Measurements from ENCODE around the gene SH3BP5. TPM values are rescaled to one million over a fixed set of nuclear protein-coding genes. Genes with fewer than 3 reads are reported as not detected.
A peak's percentile ranks its signal among the peaks of the same experiment; 100 is the strongest.
"Not testable (repeated sequence)": the region's sequence is repeated elsewhere in the genome, so short reads cannot be mapped to it uniquely, and the experiment has no call there.

The SH3BP5 gene
- total RNA-seq, 5 donors from 2014 or later (not counting 1 experiment from before 2014, with no cell fraction given), result 25.0 to 66.7 (median 41.7) TPM

DNA sequence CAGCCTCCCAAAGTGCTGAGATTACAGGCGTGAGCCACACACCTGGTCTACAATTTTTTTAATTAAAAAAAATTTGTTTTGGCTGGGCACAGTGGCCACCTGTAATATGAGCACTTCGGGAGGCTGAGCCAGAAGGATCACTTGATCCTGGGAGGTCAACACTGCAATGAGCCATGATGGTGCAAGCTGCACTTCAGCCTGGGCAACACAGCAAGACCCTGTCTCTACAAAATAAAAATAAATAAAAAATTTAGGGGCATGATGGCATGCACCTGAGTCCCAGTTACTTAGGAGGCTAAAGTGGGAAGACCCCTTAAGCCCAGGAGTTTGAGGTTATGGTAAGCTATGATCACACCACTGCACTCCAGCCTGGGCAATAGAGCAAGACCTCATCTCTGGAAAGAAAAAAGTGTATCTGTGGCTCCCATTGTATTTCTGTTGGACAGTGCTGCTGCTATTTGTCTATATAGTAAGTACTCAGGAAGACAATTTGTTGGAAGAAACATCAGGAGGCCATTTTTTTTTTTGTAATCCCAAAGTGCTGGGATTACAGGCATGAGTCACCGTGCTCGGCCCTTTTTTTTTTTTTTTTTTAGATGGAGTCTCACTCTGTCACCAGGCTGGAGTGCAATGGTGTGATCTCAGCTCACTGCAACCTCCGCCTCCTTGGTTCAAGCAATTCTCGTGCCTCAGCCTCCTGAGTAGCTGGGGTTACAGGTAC is 27.5 kb upstream of the SH3BP5 start:
- WGBS (ENCODE audit: insufficient coverage), result 100% methylated on average over 1 of the region's 6 CpGs
- Histone ChIP-seq H3K4me1 (ENCODE audit: control insufficient read depth in 1 of 2, extremely low read depth in 1 of 2, insufficient read depth in 2 of 2, low read length in 2 of 2) (peaks cover 20 to 37% of the 10 kb centered on the region in 2 experiments), H3K9me3 (no peaks in the 10 kb centered on the region), H3K36me3 (ENCODE audit: control insufficient read depth in 2 of 2, extremely low read depth in 1 of 2, insufficient read depth in 1 of 2, low read length in 1 of 2) (no peaks in the 10 kb centered on the region), H3K27me3 (replicated peaks in 1 of 2; ENCODE audit: control insufficient read depth in 2 of 2, extremely low read depth in 1 of 2, insufficient read depth in 2 of 2, low read length in 1 of 2) (no peaks in the 10 kb centered on the region), H3K27ac (ENCODE audit: low read length) (no peak overlapping the region), H3K4me3 (ENCODE audit: control insufficient read depth in 1 of 2, extremely low read depth in 1 of 2, low read length in 1 of 2) (no peak overlapping the region)
- peaks cover 52 to 62% (median 59%) of the 10 kb centered on the region in 3 donors for H3K4me1 Mint-ChIP-seq
- H3K36me3 Mint-ChIP-seq, result no peaks in the 10 kb centered on the region
- H3K27me3 Mint-ChIP-seq, result no peaks in the 10 kb centered on the region
- no peaks in the 10 kb centered on the region for H3K9me3 Mint-ChIP-seq
- CTCF ChIA-PET, result interaction anchor here (0.7 kb wide), 2 partner anchors 62 to 324 kb away, joined by 3 to 4 read pairs; no protein-coding TSS in a partner anchor
- ATAC-seq (replicated peaks in 1 of 4) (no peak), DNase-seq (no peak)
- H3K27ac Mint-ChIP-seq, result no peak overlapping the region
- POLR2A ChIA-PET, result interaction anchor here in 1 of 2 donors (0.6 kb wide), 1 partner anchor 61 kb away, joined by 3 read pairs; no protein-coding TSS in a partner anchor
- H3K4me3 Mint-ChIP-seq, result no peak overlapping the region

DNA sequence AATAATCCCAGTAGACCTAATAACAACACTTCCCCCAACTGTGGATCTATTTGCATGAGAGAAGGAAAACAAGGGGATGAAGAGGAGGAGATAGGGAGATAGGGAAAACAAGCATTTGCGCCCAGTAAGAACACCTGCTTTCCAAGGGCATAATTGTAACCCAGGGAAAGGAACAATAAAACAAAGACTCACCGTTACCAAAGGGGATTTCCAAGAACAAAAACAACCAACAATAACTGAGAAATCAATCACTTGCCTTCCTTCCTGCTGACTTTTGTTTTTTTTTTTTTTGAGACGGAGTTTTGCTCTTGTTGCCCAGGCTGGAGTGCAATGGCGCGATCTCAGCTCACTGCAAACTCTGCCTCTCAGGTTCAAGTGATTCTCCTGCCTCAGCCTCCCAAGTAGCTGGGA is 24.3 kb upstream of the SH3BP5 start:
- H3K36me3 Mint-ChIP-seq; H3K9me3 ChIP-seq; H3K27me3 Mint-ChIP-seq; H3K9me3 Mint-ChIP-seq; H3K4me3 ChIP-seq (ENCODE audit: control insufficient read depth in 1 of 2, extremely low read depth in 1 of 2, low read length in 1 of 2); H3K27me3 ChIP-seq (replicated peaks in 1 of 2; ENCODE audit: control insufficient read depth in 2 of 2, extremely low read depth in 1 of 2, insufficient read depth in 2 of 2, low read length in 1 of 2); H3K36me3 ChIP-seq (ENCODE audit: control insufficient read depth in 2 of 2, extremely low read depth in 1 of 2, insufficient read depth in 1 of 2, low read length in 1 of 2): not testable (repeated sequence)
- H3K4me3 Mint-ChIP-seq, result peak overlapping the region; percentile 52 to 73 (median 56)
- Histone ChIP-seq H3K4me1 (ENCODE audit: control insufficient read depth in 1 of 2, extremely low read depth in 1 of 2, insufficient read depth in 2 of 2, low read length in 2 of 2) (peaks cover 20 to 28% of the 10 kb centered on the region in 2 experiments), H3K27ac (ENCODE audit: low read length) (peak overlapping the region; percentile 94)
- ATAC-seq (replicated peaks in 1 of 4) (peak; percentile 52 to 91 (median 65)), DNase-seq (peak in 1 of 35 experiments; percentile 76)
- POLR2A ChIA-PET, result interaction anchor here (0.6 to 0.7 kb wide), 3 partner anchors 10 to 120 kb away, joined by 3 to 7 read pairs (median 4); no protein-coding TSS in a partner anchor
- peak overlapping the region; percentile 93 to 95 for H3K27ac Mint-ChIP-seq
- peaks cover 40 to 59% (median 46%) of the 10 kb centered on the region in 3 donors for H3K4me1 Mint-ChIP-seq
- CTCF ChIA-PET, result interaction anchor here (0.6 to 0.8 kb wide), 4 partner anchors 28 to 258 kb away, joined by 3 read pairs; no protein-coding TSS in a partner anchor
- no CpG with 5 or more reads among the region's 5 CpGs for WGBS (ENCODE audit: insufficient coverage)

DNA sequence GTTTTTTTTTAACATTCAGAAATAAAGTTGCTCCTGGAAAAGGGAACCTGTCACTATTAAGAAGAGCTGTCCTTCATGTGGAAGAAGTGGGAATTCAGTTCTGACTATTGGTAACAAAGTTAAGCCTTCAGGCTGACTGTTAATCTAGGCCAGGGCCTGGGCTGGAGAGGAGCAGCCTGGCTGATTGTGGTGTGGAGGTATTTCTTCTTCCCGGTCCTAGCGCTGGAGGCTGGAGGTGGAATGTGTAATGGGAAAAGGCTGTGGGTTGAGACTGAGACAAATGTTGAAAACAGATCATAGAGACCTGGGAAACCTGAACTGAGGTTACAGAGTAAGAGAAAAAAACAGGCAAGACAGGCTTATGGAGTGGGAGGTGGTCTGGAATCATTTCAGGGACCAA is 23.8 kb upstream of the SH3BP5 start:
- Histone ChIP-seq H3K4me3 (ENCODE audit: control insufficient read depth in 1 of 2, extremely low read depth in 1 of 2, low read length in 1 of 2) (no peak overlapping the region), H3K9me3 (no peaks in the 10 kb centered on the region), H3K36me3 (ENCODE audit: control insufficient read depth in 2 of 2, extremely low read depth in 1 of 2, insufficient read depth in 1 of 2, low read length in 1 of 2) (no peaks in the 10 kb centered on the region), H3K27me3 (replicated peaks in 1 of 2; ENCODE audit: control insufficient read depth in 2 of 2, extremely low read depth in 1 of 2, insufficient read depth in 2 of 2, low read length in 1 of 2) (peaks cover 0 to 4% of the 10 kb centered on the region in 2 experiments), H3K27ac (ENCODE audit: low read length) (peak overlapping the region; percentile 94), H3K4me1 (ENCODE audit: control insufficient read depth in 1 of 2, extremely low read depth in 1 of 2, insufficient read depth in 2 of 2, low read length in 2 of 2) (peaks cover 19 to 28% of the 10 kb centered on the region in 2 experiments)
- WGBS (ENCODE audit: insufficient coverage), result 100% methylated on average over 2 of the region's 2 CpGs
- ChIA-PET CTCF (interaction anchor here in 1 of 2 donors (1.4 kb wide), 1 partner anchor 10 kb away, joined by 3 read pairs; no protein-coding TSS in a partner anchor), POLR2A (interaction anchor here in 1 of 2 donors (0.7 kb wide), 2 partner anchors 11 to 119 kb away, joined by 4 to 7 read pairs; no protein-coding TSS in a partner anchor)
- peaks cover 35 to 55% (median 41%) of the 10 kb centered on the region in 3 donors for H3K4me1 Mint-ChIP-seq
- DNase-seq (peak in 1 of 35 experiments; percentile 16), ATAC-seq (replicated peaks in 1 of 4) (no peak)
- no peaks in the 10 kb centered on the region for H3K36me3 Mint-ChIP-seq
- peaks cover 0 to 6% (median 0%) of the 10 kb centered on the region in 3 donors for H3K9me3 Mint-ChIP-seq
- no peaks in the 10 kb centered on the region for H3K27me3 Mint-ChIP-seq
- H3K4me3 Mint-ChIP-seq, result peak overlapping the region; percentile 52 to 73 (median 56)
- peak overlapping the region; percentile 93 to 95 for H3K27ac Mint-ChIP-seq

DNA sequence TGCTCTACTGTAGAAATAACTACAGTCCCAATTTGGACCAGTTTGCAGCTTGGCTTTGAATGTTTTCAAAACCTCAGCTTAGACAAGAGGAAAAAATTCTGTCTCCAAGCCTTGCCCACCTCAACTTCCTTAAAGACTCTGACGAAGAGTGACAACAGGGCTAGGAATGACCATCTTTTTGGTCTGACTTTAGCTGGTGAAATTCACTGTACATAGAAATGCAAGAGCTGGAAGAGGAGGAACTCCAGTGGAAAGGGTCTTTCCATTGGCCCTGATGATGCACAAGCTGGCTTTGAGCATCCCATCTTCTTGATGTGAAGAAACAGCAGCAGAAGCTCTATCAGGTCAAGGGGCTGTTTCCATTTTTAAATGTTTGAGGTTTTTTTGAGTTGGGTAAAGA is 22.7 kb upstream of the SH3BP5 start:
- POLR2A ChIA-PET, result no interaction called here
- Mint-ChIP-seq H3K36me3 (peaks cover 6% of the 10 kb centered on the region), H3K9me3 (peaks cover 0 to 11% (median 0%) of the 10 kb centered on the region in 3 donors), H3K27me3 (no peaks in the 10 kb centered on the region), H3K4me1 (peaks cover 37 to 51% (median 37%) of the 10 kb centered on the region in 3 donors), H3K27ac (peak overlapping the region in 1 of 2 donors; percentile 6), H3K4me3 (peak overlapping the region in 1 of 3 donors; percentile 24)
- Histone ChIP-seq H3K27me3 (replicated peaks in 1 of 2; ENCODE audit: control insufficient read depth in 2 of 2, extremely low read depth in 1 of 2, insufficient read depth in 2 of 2, low read length in 1 of 2) (peaks cover 0 to 4% of the 10 kb centered on the region in 2 experiments), H3K27ac (ENCODE audit: low read length) (no peak overlapping the region), H3K4me3 (ENCODE audit: control insufficient read depth in 1 of 2, extremely low read depth in 1 of 2, low read length in 1 of 2) (no peak overlapping the region), H3K4me1 (ENCODE audit: control insufficient read depth in 1 of 2, extremely low read depth in 1 of 2, insufficient read depth in 2 of 2, low read length in 2 of 2) (peaks cover 13 to 30% of the 10 kb centered on the region in 2 experiments), H3K36me3 (ENCODE audit: control insufficient read depth in 2 of 2, extremely low read depth in 1 of 2, insufficient read depth in 1 of 2, low read length in 1 of 2) (no peaks in the 10 kb centered on the region), H3K9me3 (no peaks in the 10 kb centered on the region)
- no peak for ATAC-seq (replicated peaks in 1 of 4)
- DNase-seq, result no peak
- WGBS (ENCODE audit: insufficient coverage), result no CpG with 5 or more reads among the region's 1 CpG
- CTCF ChIA-PET, result interaction anchor here (0.6 to 1.5 kb wide), 3 partner anchors 9 to 87 kb away, joined by 3 to 6 read pairs (median 5); no protein-coding TSS in a partner anchor

DNA sequence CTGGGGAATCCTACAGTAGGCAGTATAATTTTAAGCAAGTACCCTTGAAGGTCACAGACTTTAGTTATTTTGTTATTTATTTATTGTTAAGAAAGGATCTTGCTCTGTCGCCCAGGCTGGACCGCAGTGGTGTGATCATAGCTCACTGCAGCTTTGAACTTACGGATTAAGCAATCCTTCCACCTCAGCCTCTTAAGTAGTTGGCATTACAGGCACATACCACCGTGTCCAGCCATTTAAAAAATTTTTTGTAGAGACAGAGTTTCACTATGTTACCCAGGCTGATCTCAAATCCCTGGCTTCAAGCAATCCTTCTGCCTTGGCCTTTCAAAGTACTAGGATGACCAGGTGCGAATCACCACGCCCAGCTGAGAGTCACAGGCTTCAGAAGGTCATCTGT is 22.1 kb upstream of the SH3BP5 start:
- Mint-ChIP-seq H3K27me3 (no peaks in the 10 kb centered on the region), H3K27ac (no peak overlapping the region), H3K4me3 (no peak overlapping the region), H3K4me1 (peaks cover 39 to 53% (median 39%) of the 10 kb centered on the region in 3 donors), H3K9me3 (peaks cover 0 to 12% (median 0%) of the 10 kb centered on the region in 3 donors), H3K36me3 (peaks cover 7% of the 10 kb centered on the region)
- H3K4me1 ChIP-seq (ENCODE audit: control insufficient read depth in 1 of 2, extremely low read depth in 1 of 2, insufficient read depth in 2 of 2, low read length in 2 of 2), result peaks cover 13 to 32% of the 10 kb centered on the region in 2 experiments
- no peaks in the 10 kb centered on the region for H3K9me3 ChIP-seq
- H3K27ac ChIP-seq (ENCODE audit: low read length), result no peak overlapping the region
- CTCF ChIA-PET, result interaction anchor here in 1 of 2 donors (1.5 kb wide), 1 partner anchor 86 kb away, joined by 5 read pairs; no protein-coding TSS in a partner anchor
- H3K4me3 ChIP-seq (ENCODE audit: control insufficient read depth in 1 of 2, extremely low read depth in 1 of 2, low read length in 1 of 2), result no peak overlapping the region
- DNase-seq (no peak), ATAC-seq (replicated peaks in 1 of 4) (no peak)
- POLR2A ChIA-PET, result interaction anchor here in 1 of 2 donors (0.6 kb wide), 1 partner anchor 40 kb away, joined by 3 read pairs; no protein-coding TSS in a partner anchor
- H3K36me3 ChIP-seq (ENCODE audit: control insufficient read depth in 2 of 2, extremely low read depth in 1 of 2, insufficient read depth in 1 of 2, low read length in 1 of 2), result no peaks in the 10 kb centered on the region
- peaks cover 0 to 4% of the 10 kb centered on the region in 2 experiments for H3K27me3 ChIP-seq (replicated peaks in 1 of 2; ENCODE audit: control insufficient read depth in 2 of 2, extremely low read depth in 1 of 2, insufficient read depth in 2 of 2, low read length in 1 of 2)
- WGBS (ENCODE audit: insufficient coverage), result 76% methylated on average over 4 of the region's 6 CpGs

DNA sequence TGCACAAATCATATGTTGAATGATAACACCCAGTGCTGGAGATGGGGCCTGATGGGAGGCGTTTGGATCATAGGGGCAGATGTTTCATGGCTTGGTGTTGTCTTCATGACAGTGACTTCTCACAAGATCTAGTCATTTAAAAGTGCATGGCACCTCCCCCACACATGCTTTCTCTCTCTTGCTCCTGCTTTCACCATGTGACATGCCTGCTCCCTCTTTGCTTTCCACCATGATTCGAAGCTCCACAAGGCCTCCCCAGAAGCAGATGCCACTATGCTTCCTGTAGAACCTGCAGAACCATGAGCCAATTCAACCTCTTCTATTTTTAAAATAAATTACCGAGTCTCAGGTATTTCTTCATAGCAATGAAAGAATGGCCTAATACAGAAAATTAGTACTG is 17.8 kb upstream of the SH3BP5 start:
- Histone ChIP-seq H3K27ac (ENCODE audit: low read length) (no peak overlapping the region), H3K36me3 (ENCODE audit: control insufficient read depth in 2 of 2, extremely low read depth in 1 of 2, insufficient read depth in 1 of 2, low read length in 1 of 2) (no peaks in the 10 kb centered on the region), H3K27me3 (replicated peaks in 1 of 2; ENCODE audit: control insufficient read depth in 2 of 2, extremely low read depth in 1 of 2, insufficient read depth in 2 of 2, low read length in 1 of 2) (peaks cover 0 to 4% of the 10 kb centered on the region in 2 experiments), H3K4me1 (ENCODE audit: control insufficient read depth in 1 of 2, extremely low read depth in 1 of 2, insufficient read depth in 2 of 2, low read length in 2 of 2) (peaks cover 16 to 49% of the 10 kb centered on the region in 2 experiments), H3K9me3 (no peaks in the 10 kb centered on the region), H3K4me3 (ENCODE audit: control insufficient read depth in 1 of 2, extremely low read depth in 1 of 2, low read length in 1 of 2) (no peak overlapping the region)
- 86% methylated on average over 1 of the region's 3 CpGs for WGBS (ENCODE audit: insufficient coverage)
- Mint-ChIP-seq H3K36me3 (peaks cover 7% of the 10 kb centered on the region), H3K27me3 (no peaks in the 10 kb centered on the region), H3K9me3 (peaks cover 0 to 12% (median 0%) of the 10 kb centered on the region in 3 donors), H3K4me3 (no peak overlapping the region), H3K27ac (peak overlapping the region; percentile 68 to 78), H3K4me1 (peaks cover 45 to 67% (median 61%) of the 10 kb centered on the region in 3 donors)
- POLR2A ChIA-PET, result interaction anchor here in 1 of 2 donors (0.5 kb wide), 1 partner anchor 13 kb away, joined by 6 read pairs; no protein-coding TSS in a partner anchor
- DNase-seq (no peak), ATAC-seq (replicated peaks in 1 of 4) (no peak)
- CTCF ChIA-PET, result no interaction called here

All from T-cell (primary cell).